Amygdala (tissue), 56 donors: Measurements from ENCODE around the gene CCR8.

ENCODE experiments used
- DNase-seq, 56 donors: peaks; one replicate each; lab custom pipeline; 2025; lab: John Stamatoyannopoulos, UW

Gene CCR8, protein sequence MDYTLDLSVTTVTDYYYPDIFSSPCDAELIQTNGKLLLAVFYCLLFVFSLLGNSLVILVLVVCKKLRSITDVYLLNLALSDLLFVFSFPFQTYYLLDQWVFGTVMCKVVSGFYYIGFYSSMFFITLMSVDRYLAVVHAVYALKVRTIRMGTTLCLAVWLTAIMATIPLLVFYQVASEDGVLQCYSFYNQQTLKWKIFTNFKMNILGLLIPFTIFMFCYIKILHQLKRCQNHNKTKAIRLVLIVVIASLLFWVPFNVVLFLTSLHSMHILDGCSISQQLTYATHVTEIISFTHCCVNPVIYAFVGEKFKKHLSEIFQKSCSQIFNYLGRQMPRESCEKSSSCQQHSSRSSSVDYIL

DNA sequence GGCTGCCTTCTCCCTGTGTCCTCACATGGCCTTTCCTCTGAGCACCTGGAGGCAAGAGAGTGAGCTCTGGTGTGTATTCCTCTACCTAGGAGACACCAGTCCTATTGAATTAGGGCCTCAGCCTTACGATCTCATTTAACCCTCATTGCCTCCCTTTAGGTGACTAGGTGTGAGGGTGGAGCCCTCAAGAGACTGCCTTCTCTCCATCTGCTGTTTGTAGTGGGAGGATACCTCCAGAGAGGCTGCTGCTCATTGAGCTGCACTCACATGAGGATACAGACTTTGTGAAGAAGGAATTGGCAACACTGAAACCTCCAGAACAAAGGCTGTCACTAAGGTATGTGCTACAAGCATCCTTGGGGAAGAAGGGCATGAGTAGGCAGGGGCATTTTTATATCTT lies at the start of gene CCR8:
CCR8 (plus strand) TSS at position 217 of the 400 bp plus-strand sequence. CDS start 2,623 bp downstream, outside the sequence.
- no peak for DNase-seq

GRCh38 chr3:39279745-39280517 lies 49.6 kb upstream of the CCR8 start, which contains the start of gene CX3CR1:
Gene CX3CR1, minus strand, starts transcription at chr3:39280036. Its CDS starts 13,527 bp downstream, at chr3:39266509.
- peak in 1 of 56 donors; percentile 14 for DNase-seq

DNA sequence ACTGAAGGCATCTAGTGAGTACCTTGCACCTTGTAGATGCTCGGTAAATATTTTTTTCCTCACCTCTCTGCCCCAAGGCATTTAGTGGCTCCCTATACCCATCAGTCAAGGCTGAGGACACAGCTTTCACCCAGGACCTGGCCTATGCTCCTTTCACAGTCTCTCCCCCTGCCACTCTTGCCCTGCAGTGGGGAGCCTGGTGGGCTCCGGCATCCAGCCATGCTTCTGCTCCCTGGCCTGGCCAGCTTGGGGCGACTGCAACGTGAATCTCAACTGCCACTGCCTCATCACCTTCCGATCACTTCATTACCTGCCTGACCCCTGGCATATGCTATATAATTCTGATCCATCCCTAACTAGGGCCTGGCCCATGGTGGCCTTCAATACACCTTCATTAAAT lies 48.9 kb upstream of the CCR8 start:
- DNase-seq, result no peak

DNA sequence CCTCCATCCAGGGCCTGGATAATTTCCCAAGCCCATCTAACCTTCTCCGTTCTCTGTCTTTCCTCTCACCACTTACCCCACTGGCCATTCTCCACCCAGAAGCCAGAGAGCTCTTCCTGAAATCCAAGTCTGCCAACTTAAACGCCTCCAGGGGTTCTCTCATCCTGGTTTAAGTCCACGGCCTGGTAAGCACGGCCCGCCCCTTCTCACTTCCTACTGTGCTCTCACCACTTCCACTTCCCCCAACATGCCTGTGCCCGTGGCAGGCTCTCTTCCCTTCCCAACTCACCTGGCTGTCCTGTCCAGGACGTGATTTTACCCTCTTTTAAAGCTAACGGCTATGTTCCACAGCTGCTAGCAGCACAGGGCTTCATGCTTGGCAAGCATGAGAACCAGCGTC lies 48.0 kb upstream of the CCR8 start:
- peak in 3 of 56 donors; percentile 12 to 38 (median 27) for DNase-seq

DNA sequence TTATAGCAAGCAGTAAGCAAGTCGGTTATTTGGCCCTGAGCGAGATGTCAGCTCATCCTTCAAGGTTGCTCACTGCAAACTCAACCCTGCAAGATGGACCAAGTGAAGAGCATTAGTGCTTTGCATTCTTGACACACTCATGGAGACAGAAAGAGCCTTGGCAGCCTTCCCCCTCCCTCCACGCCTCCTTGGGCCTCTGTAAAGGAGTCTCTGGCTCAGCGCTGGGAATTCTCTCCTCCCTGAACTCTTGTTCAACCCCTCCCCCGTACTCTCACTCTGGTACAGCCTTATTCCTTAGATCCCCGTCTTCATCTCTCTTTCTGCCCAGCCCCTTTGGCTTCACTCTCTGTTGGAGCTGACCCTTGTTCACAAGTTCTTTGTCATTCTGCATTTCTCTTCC lies 47.5 kb upstream of the CCR8 start:
- DNase-seq, result peak in 1 of 56 donors; percentile 17

DNA sequence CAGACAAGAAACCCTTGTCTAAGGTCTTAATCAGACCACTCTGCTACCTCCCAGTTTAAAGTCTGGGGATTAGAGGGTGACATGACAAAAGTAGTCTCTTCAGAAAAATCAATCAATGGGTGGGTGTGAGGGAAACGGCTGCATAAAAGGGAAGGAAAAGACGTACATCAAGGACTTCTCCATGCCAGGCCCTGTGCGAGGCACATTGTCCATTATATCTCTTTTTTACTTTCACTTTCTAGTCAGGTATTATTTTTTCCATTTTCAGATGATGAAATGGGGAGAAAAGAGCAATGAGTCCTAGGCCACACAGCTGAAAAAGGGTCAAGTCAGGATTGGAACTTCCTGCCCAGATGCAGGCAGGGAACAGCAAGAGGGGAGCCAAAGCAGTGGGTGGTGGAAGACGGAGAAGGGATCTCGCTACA lies 45.0 kb upstream of the CCR8 start:
- no peak for DNase-seq

DNA sequence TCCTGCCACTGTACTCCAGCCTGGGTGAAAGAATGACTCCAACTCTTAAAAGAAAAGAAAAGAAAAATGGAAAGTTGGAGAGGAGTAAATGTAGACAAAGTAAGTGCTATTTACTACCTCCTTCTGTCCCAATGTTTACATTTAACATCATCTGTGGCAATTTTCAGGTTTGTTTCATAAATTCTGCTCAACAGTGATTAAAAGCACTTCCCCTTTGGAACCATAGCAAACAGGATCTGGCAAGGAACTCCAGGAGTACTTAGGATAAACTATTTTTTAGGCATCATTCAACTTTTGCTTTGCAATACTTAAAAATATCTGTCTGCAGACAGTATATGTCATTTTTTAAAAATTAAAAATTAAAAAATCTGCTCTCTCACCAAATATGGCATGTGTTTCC lies 44.2 kb upstream of the CCR8 start:
- no peak for DNase-seq

- DNase-seq, result no peak
Observed at GRCh38 chr3:39286771-39287170, 42.7 kb upstream of the CCR8 start.

GRCh38 chr3:39287216-39288164 lies 42.0 kb upstream of the CCR8 start:
- DNase-seq, result no peak

- peak in 54 of 56 donors; percentile 7 to 82 (median 58) for DNase-seq
Observed at GRCh38 chr3:39288300-39288808, 41.2 kb upstream of the CCR8 start.

DNA sequence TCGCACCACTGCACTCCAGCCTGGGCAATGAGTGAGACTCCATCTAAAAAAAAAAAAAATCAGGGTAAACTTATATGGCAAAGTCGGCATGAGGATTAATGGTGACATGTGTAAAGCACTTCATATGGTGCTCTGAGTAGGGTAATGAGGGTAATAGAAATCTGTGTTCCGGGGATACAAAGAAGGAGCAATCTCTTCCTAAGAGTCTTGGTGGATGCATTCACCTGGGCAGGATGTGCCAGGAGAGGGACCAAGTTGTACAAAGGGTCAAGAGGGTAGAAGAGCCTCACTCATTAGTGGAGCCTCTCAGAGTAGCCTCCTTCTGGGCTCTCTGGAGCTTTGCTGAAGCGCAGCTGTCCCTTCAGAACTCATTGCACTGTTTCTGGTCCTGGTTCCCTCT lies 40.4 kb upstream of the CCR8 start:
- DNase-seq, result no peak

GRCh38 chr3:39290255-39290654 lies 39.3 kb upstream of the CCR8 start:
- DNase-seq, result no peak

DNA sequence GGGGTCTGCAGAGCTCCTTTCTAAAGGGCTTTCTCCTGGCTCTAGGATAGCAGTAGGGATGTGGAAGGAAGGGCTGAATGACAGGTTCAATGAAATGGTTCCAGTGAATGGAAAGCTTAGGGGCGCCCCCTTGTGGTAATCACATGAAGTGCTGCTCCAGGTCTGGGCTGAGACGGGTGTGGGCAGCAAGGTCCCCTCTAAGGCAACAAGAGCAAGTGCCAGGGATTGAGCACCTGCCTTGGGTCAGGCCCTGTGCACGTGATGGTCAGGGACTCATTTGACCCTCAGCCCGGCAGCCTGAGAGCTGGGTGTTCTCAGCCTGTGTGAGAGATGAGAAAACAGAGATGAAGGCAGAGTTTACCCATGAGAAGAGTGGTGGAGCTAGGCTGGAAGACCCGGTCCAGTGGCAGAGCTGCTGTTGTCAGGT lies 37.6 kb upstream of the CCR8 start:
- peak in 36 of 56 donors; percentile 7 to 81 (median 34) for DNase-seq

- no peak for DNase-seq
Observed at GRCh38 chr3:39292961-39293360, 36.5 kb upstream of the CCR8 start.

DNA sequence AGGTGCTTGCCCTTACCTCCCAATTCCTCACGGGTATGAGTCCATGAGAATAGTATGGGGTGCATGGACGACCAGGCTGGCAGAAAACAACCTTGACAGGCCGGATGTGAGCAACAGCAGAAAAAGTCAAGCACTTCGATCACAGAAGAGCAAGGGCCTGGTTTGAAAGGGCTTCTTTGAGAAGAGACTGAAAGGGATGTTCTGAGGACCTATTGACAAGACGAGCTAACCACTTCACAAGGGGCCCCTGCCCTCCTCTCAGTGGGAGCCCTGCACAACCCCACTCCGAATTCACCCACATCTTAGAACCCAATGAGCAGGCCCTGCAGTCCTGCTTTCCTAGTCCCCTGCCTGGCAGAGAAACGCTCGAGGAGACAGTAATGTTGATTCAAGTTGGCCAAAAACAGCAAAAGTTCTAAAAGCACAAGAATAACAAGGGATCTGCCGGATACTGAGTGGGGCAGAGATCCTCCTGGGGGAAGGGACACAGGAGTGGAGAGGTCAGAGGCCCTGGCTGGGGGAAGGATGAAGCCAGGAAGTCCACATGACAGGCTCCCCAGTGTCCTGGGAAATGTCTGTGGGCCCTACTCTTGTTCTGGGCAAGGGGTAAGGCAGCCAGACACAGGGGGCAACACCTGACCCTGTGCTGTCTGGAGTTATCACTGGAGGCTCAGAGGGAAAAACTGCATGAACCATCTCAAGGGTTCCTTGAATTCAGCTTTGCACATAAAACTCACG lies 34.9 kb upstream of the CCR8 start:
- no peak for DNase-seq

DNA sequence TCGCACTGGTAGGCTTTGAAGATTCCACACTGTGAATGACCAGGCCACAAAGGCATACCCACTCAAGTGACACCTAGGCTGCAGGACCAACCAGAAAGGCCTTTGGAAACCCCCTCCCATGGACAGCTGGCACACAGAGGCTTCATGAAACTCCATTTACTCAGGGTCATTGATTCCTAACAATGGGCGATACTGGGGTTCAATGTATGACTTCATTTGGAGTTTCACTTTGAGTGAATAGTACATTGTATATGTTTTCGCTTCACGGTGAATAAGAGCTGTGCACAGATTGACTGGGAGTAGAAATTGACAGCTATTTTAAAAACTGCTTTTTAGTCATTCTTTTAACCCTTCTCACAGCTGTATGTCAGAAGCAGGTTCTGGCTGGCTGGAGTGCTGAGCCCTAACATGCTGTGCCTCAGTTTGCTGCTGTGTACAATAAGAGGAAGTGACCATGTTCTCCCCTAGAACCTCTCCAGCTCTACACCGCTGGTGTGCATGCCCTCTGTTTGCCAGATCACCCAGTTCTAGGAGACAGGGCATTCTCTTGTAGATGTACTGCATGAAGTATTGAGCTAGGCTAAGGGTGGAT lies 34.2 kb upstream of the CCR8 start:
- DNase-seq, result no peak

GRCh38 chr3:39296197-39297077 lies 33.1 kb upstream of the CCR8 start:
- no peak for DNase-seq

- no peak for DNase-seq
Observed at GRCh38 chr3:39299279-39299678, 30.2 kb upstream of the CCR8 start.
